ENCODE measurements around the gene EXD3. TPM values are rescaled to one million over a fixed set of nuclear protein-coding genes. Genes with fewer than 3 reads are reported as not detected.
A peak's percentile ranks its signal among the peaks of the same experiment; 100 is the strongest.

Gene EXD3
- total RNA-seq, 1 experiment from 2014 or later, result 15.3 TPM

- no peak overlapping the region for H3T11ph ChIP-seq (ENCODE audit: low read length)
- H4K5ac ChIP-seq (ENCODE audit: insufficient read length, low read depth, low read length), result no peak overlapping the region
- H2AFZ ChIP-seq (ENCODE audit: low read length), result no peak overlapping the region
- H3K9ac ChIP-seq (ENCODE audit: extremely low read depth, insufficient read length, low read length), result no peak overlapping the region
- DNase-seq, result peak; percentile 60
- no peak overlapping the region for H2BK15ac ChIP-seq (ENCODE audit: low read depth, low read length)
- TF ChIP-seq, protein P1, sequence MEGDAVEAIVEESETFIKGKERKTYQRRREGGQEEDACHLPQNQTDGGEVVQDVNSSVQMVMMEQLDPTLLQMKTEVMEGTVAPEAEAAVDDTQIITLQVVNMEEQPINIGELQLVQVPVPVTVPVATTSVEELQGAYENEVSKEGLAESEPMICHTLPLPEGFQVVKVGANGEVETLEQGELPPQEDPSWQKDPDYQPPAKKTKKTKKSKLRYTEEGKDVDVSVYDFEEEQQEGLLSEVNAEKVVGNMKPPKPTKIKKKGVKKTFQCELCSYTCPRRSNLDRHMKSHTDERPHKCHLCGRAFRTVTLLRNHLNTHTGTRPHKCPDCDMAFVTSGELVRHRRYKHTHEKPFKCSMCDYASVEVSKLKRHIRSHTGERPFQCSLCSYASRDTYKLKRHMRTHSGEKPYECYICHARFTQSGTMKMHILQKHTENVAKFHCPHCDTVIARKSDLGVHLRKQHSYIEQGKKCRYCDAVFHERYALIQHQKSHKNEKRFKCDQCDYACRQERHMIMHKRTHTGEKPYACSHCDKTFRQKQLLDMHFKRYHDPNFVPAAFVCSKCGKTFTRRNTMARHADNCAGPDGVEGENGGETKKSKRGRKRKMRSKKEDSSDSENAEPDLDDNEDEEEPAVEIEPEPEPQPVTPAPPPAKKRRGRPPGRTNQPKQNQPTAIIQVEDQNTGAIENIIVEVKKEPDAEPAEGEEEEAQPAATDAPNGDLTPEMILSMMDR (conservative IDR thresholded peaks at IDR 0.05), result no peak
- H2BK12ac ChIP-seq (ENCODE audit: insufficient read length, low read depth, low read length), result no peak overlapping the region
- H3K27ac ChIP-seq (ENCODE audit: insufficient read length, low read depth, low read length), result no peak overlapping the region
- H3K23ac ChIP-seq (ENCODE audit: insufficient read length, low read depth, low read length), result no peak overlapping the region
- H3K27me3 ChIP-seq (ENCODE audit: insufficient read depth, low read length), result peaks cover 5% of the 10 kb centered on the region; the same call in 1 of the 2 replicates
- no peak overlapping the region for H2BK5ac ChIP-seq (ENCODE audit: insufficient read length, low read length)
- peak overlapping the region; percentile 31 for H3K4me2 ChIP-seq (ENCODE audit: insufficient read depth, insufficient read length, low read length)
- no peak overlapping the region for H3K18ac ChIP-seq (ENCODE audit: insufficient read length, low read depth, low read length)
- H3K79me2 ChIP-seq (ENCODE audit: insufficient read depth, low read length), result no peaks in the 10 kb centered on the region
- H3K56ac ChIP-seq (ENCODE audit: insufficient read length, low read depth, low read length), result no peak overlapping the region
- Mint-ChIP-seq H3K27ac (0 out of 7 replicates have a peak overlapping the region, but pooled peaks of 1 of the 3 experiments have one; percentile 44), H3K27me3 (ENCODE audit: low read depth) (peaks cover 52% of the 10 kb centered on the region), H3K9me3 (peaks cover 3 to 6% of the 10 kb centered on the region in 2 experiments), H3K4me3 (peak overlapping the region; percentile 42 to 99), H3K36me3 (ENCODE audit: insufficient read depth in 1 of 3, low read depth in 3 of 3) (peaks cover 0 to 5% (median 3%) of the 10 kb centered on the region in 3 experiments; a peak in 4 of 7 replicates), H3K4me1 (peaks cover 36 to 47% of the 10 kb centered on the region in 2 experiments)
- H3K79me1 ChIP-seq (ENCODE audit: insufficient read depth, low read depth, low read length, poor library complexity, severe bottlenecking), result no peaks in the 10 kb centered on the region
- H3K14ac ChIP-seq (ENCODE audit: insufficient read depth, low read length), result no peak overlapping the region
- no peak overlapping the region for H2BK120ac ChIP-seq (ENCODE audit: low read depth, low read length, poor library complexity, severe bottlenecking)
- no peaks in the 10 kb centered on the region for H3K9me3 ChIP-seq (ENCODE audit: control insufficient read depth, low read depth, low read length)
- H4K8ac ChIP-seq (replicated peaks; ENCODE audit: insufficient read length, low read depth, low read length), result no peak overlapping the region
- no peaks in the 10 kb centered on the region for H4K20me1 ChIP-seq (ENCODE audit: control insufficient read depth, insufficient read depth, insufficient read length)
- H2AK5ac ChIP-seq (ENCODE audit: insufficient read length, low read length), result no peak overlapping the region
- no peak overlapping the region for H3K4ac ChIP-seq (ENCODE audit: low read depth, low read length)
- H4K91ac ChIP-seq (ENCODE audit: insufficient read length, low read depth, low read length), result no peak overlapping the region
- H2BK20ac ChIP-seq (ENCODE audit: low read depth, low read length, poor library complexity, severe bottlenecking), result no peak overlapping the region
- peaks cover 5% of the 10 kb centered on the region; the same call in 1 of the 2 replicates for H3K4me1 ChIP-seq (ENCODE audit: insufficient read depth, low read length)
- peaks cover 7% of the 10 kb centered on the region for H3K23me2 ChIP-seq (ENCODE audit: insufficient read length, low read depth, low read length, poor library complexity, severe bottlenecking)
- WGBS (ENCODE audit: extremely low coverage, insufficient read length, low lambda C conversion rate), result no CpG with 5 or more reads among the region's 10 CpGs
These were observed 123.8 kb downstream of the EXD3 start for GRCh38 chr9:137299203-137299565.
